Neural cell (in vitro differentiated cells): ENCODE data around the gene PDE6H. TPM values are rescaled to one million over a fixed set of nuclear protein-coding genes. Genes with fewer than 3 reads are reported as not detected.

Experiments
- H2AFZ ChIP-seq: fragments of 200-600, 300-800 bp; sonication (generic), shearing (Covaris generic); 2 replicates; pipeline ENCODE4 v1.6.0; 2014; ENCODE audit warnings: low read depth, mild to moderate bottlenecking, antibody characterized with exemption, low read length, moderate library complexity
- H3F3A ChIP-seq: fragments of 200-600 bp; shearing (Covaris generic); 2 replicates; pipeline ENCODE4 v1.6.1; 2016; ENCODE audit warnings: mild to moderate bottlenecking, moderate library complexity, mixed read lengths, antibody characterized with exemption, low read length; ENCODE audit not compliant: insufficient read depth, poor library complexity, severe bottlenecking
- H3K27ac ChIP-seq: fragments of 200-600, 300-800 bp; sonication (generic), shearing (Covaris generic); 2 replicates; pipeline ENCODE4 v1.5.1; 2014; ENCODE audit warnings: mild to moderate bottlenecking, low read length, moderate library complexity
- H3K27me3 ChIP-seq: fragments of 300-800, 200-600 bp; sonication (generic), shearing (Covaris generic); 2 replicates; pipeline ENCODE4 v1.6.0; 2014; ENCODE audit warnings: mild to moderate bottlenecking, low read depth, low read length, moderate library complexity; ENCODE audit not compliant: insufficient read depth
- H3K36me3 ChIP-seq: fragments of 300-800, 200-600 bp; sonication (generic), shearing (Covaris generic); 2 replicates; pipeline ENCODE4 v1.5.1; 2014; ENCODE audit warnings: mild to moderate bottlenecking, antibody characterized with exemption, low read length, moderate library complexity; ENCODE audit not compliant: insufficient read depth
- H3K4me2 ChIP-seq: fragments of 300-800, 200-600 bp; sonication (generic), shearing (Covaris generic); 2 replicates; pipeline ENCODE4 v1.6.0; 2014; ENCODE audit warnings: mild to moderate bottlenecking, low read length
- H3K4me3 ChIP-seq: fragments of 300-800, 200-600 bp; sonication (generic), shearing (Covaris generic); 2 replicates; pipeline ENCODE4 v1.5.1; 2014; ENCODE audit warnings: mild to moderate bottlenecking, low read length, moderate library complexity
- H3K79me2 ChIP-seq: fragments of 200-600 bp; shearing (Covaris generic); replicated peaks from 2 replicates; pipeline ENCODE4 v1.6.0; 2014; ENCODE audit warnings: mild to moderate bottlenecking, low read length, moderate library complexity; ENCODE audit not compliant: insufficient read depth
- H3K9ac ChIP-seq: fragments of 300-800, 200-600 bp; sonication (generic), shearing (Covaris generic); 2 replicates; pipeline ENCODE4 v1.6.1; 2016; ENCODE audit warnings: mild to moderate bottlenecking, low read length, mixed read lengths
- H3K9me2 ChIP-seq: fragments of 200-600 bp; shearing (Covaris generic); 2 replicates; pipeline ENCODE4 v1.6.1; 2016; ENCODE audit warnings: mild to moderate bottlenecking, low read length, mixed read lengths; ENCODE audit not compliant: insufficient read depth
- H3K9me3 ChIP-seq: fragments of 200-600, 300-800 bp; sonication (generic), shearing (Covaris generic); 2 replicates; pipeline ENCODE4 v1.6.1; 2016; ENCODE audit warnings: mild to moderate bottlenecking, mixed run types, low read length, moderate library complexity, mixed read lengths
- H4K20me1 ChIP-seq: fragments of 200-600 bp; shearing (Covaris generic); 2 replicates; pipeline ENCODE4 v1.6.1; 2016; ENCODE audit warnings: mild to moderate bottlenecking, mixed run types; ENCODE audit not compliant: insufficient read depth
- CTCF ChIP-seq: fragments of 450-650 bp; IDR thresholded peaks from 2 replicates; pipeline ENCODE4 v1.5.1; 2014; ENCODE audit warnings: antibody characterized with exemption, mild to moderate bottlenecking, moderate library complexity; ENCODE audit not compliant: poor library complexity, severe bottlenecking
- EP300 ChIP-seq: fragments of 450-650 bp; conservative IDR thresholded peaks from 2 replicates; pipeline ENCODE4 v1.6.1; 2014; ENCODE audit warnings: antibody characterized with exemption, mild to moderate bottlenecking, moderate library complexity; ENCODE audit not compliant: poor library complexity, severe bottlenecking
- EZH2 ChIP-seq: fragments of 200-600, 300-800 bp; shearing (Covaris generic), sonication (generic); IDR thresholded peaks from 2 replicates; pipeline ENCODE4 v1.6.1; 2014; ENCODE audit warnings: antibody characterized with exemption, low read length, borderline replicate concordance, mild to moderate bottlenecking; ENCODE audit not compliant: insufficient read depth, poor library complexity, severe bottlenecking
- MXI1 ChIP-seq: fragments of 450-650 bp; conservative IDR thresholded peaks from 2 replicates; pipeline ENCODE4 v1.6.1; 2014; ENCODE audit warnings: antibody characterized with exemption, mild to moderate bottlenecking; ENCODE audit not compliant: poor library complexity, severe bottlenecking
- POLR2AphosphoS5 ChIP-seq: IDR thresholded peaks from 2 replicates; pipeline ENCODE4 v1.6.1; 2012
- RAD21 ChIP-seq: fragments of 450-650 bp; conservative IDR thresholded peaks from 2 replicates; pipeline ENCODE4 v1.6.1; 2014; ENCODE audit warnings: antibody characterized with exemption, mild to moderate bottlenecking, moderate library complexity
- REST ChIP-seq: IDR thresholded peaks from 2 replicates; pipeline ENCODE4 v1.6.1; 2012; ENCODE audit warnings: borderline replicate concordance
- SMC3 ChIP-seq: fragments of 450-650 bp; conservative IDR thresholded peaks from 2 replicates; pipeline ENCODE4 v1.6.1; 2014; ENCODE audit warnings: antibody characterized with exemption, mild to moderate bottlenecking, moderate library complexity; ENCODE audit not compliant: poor library complexity
- TAF1 ChIP-seq: IDR thresholded peaks from 2 replicates; pipeline ENCODE4 v1.6.1; 2012; ENCODE audit warnings: low read depth
- polyA plus RNA-seq: library from polyadenylated mRNA; depleted of rRNA; stranded (reverse); fragments of >200 nt; gene quantifications from 2 replicates; pipeline ENCODE4 v1.2.3, GENCODE V29; 2014

The PDE6H gene
- polyA plus RNA-seq, 1 donor from 2014 or later: not detected

- Histone ChIP-seq H4K20me1 (no peaks in the 10 kb centered on the region), H3K9me3 (no peaks in the 10 kb centered on the region), H3K9ac (no peak overlapping the region), H3K4me2 (no peak overlapping the region), H3F3A (no peaks in the 10 kb centered on the region), H3K36me3 (no peaks in the 10 kb centered on the region), H3K4me3 (no peak overlapping the region), H3K27me3 (no peaks in the 10 kb centered on the region), H3K79me2 (no peaks in the 10 kb centered on the region), H3K27ac (no peak overlapping the region), H3K9me2 (no peaks in the 10 kb centered on the region), H2AFZ (no peak overlapping the region)
- TF ChIP-seq MXI1: no peak
- no peak for TF ChIP-seq TAF1
- no peak for TF ChIP-seq EP300
- no peak for TF ChIP-seq EZH2
- no peak for TF ChIP-seq SMC3
- no peak for TF ChIP-seq REST
- TF ChIP-seq CTCF: no peak
- no peak for TF ChIP-seq RAD21
- no peak for TF ChIP-seq POLR2AphosphoS5
Observed at GRCh38 chr12:14970473-14970872, 2.4 kb upstream of the PDE6H start.

- Histone ChIP-seq H2AFZ (no peak overlapping the region), H3K9me3 (no peaks in the 10 kb centered on the region), H3K79me2 (no peaks in the 10 kb centered on the region), H4K20me1 (no peaks in the 10 kb centered on the region), H3K4me3 (no peak overlapping the region), H3K9ac (no peak overlapping the region), H3K36me3 (no peaks in the 10 kb centered on the region), H3K4me2 (no peak overlapping the region), H3K27me3 (no peaks in the 10 kb centered on the region), H3K27ac (no peak overlapping the region), H3F3A (no peaks in the 10 kb centered on the region), H3K9me2 (no peaks in the 10 kb centered on the region)
- TF ChIP-seq RAD21 (no peak), CTCF (no peak), EP300 (no peak), TAF1 (no peak), POLR2AphosphoS5 (no peak)
Observed at GRCh38 chr12:14974633-14975032, 1.8 kb downstream of the PDE6H start.
